OCI-LY1 (cell line): ENCODE data around the gene TTL.
A peak's percentile ranks its signal among the peaks of the same experiment; 100 is the strongest.

Experiments
- H2AFZ ChIP-seq: fragments of 200-600 bp; sonication (generic), shearing (Covaris generic); 2 replicates; pipeline ENCODE4 v1.6.0; 2014; ENCODE audit warnings: antibody characterized with exemption, mild to moderate bottlenecking, low read length
- H3F3A ChIP-seq: fragments of 200-600 bp; sonication (generic), shearing (Covaris generic); 2 replicates; pipeline ENCODE4 v1.6.0; 2014; ENCODE audit warnings: mild to moderate bottlenecking, antibody characterized with exemption, low read length, moderate library complexity; ENCODE audit not compliant: insufficient read depth
- H3K27ac ChIP-seq: fragments of 200-600 bp; sonication (generic); 2 replicates; pipeline ENCODE4 v1.5.1; 2014; ENCODE audit warnings: low read length, mixed run types, mild to moderate bottlenecking, low read depth; ENCODE audit not compliant: poor library complexity, severe bottlenecking
- H3K27me3 ChIP-seq: fragments of 200-600 bp; sonication (generic); 2 replicates; pipeline ENCODE4 v1.6.0; 2014; ENCODE audit warnings: antibody characterized with exemption, mild to moderate bottlenecking, low read length, moderate library complexity; ENCODE audit not compliant: insufficient read depth
- H3K36me3 ChIP-seq: fragments of 200-600 bp; sonication (generic); 2 replicates; pipeline ENCODE4 v1.6.1; 2014; ENCODE audit warnings: mild to moderate bottlenecking, antibody characterized with exemption, low read length, moderate library complexity, mixed read lengths; ENCODE audit not compliant: insufficient read depth
- H3K4me1 ChIP-seq: fragments of 200-600 bp; sonication (generic); 2 replicates; pipeline ENCODE4 v1.5.1; 2014; ENCODE audit warnings: mild to moderate bottlenecking, low read length, moderate library complexity; ENCODE audit not compliant: insufficient read depth, severe bottlenecking
- H3K4me2 ChIP-seq: fragments of 200-600 bp; sonication (generic), shearing (Covaris generic); 2 replicates; pipeline ENCODE4 v1.6.1; 2014; ENCODE audit warnings: low read length
- H3K4me3 ChIP-seq: fragments of 200-600 bp; sonication (generic); 2 replicates; pipeline ENCODE4 v1.5.1; 2014; ENCODE audit warnings: low read length, low read depth, mild to moderate bottlenecking, mixed read lengths; ENCODE audit not compliant: poor library complexity, severe bottlenecking
- H3K79me2 ChIP-seq: fragments of 200-600 bp; shearing (Covaris generic); 2 replicates; pipeline ENCODE4 v1.6.1; 2016; ENCODE audit warnings: mixed run types, low read length, mixed read lengths; ENCODE audit not compliant: insufficient read depth
- H3K9ac ChIP-seq: fragments of 200-600 bp; sonication (generic), shearing (Covaris generic); 2 replicates; pipeline ENCODE4 v1.6.1; 2014; ENCODE audit warnings: mild to moderate bottlenecking, low read length, mixed read lengths
- H3K9me2 ChIP-seq: fragments of 200-600 bp; sonication (generic), shearing (Covaris generic); 2 replicates; pipeline ENCODE4 v1.6.1; 2014; ENCODE audit warnings: low read depth, mild to moderate bottlenecking, low read length, mixed read lengths
- H3K9me3 ChIP-seq: fragments of 200-600 bp; shearing (Covaris generic); 2 replicates; pipeline ENCODE4 v1.6.1; 2014; ENCODE audit warnings: low read length, mixed read lengths
- H4K20me1 ChIP-seq: fragments of 200-600 bp; sonication (generic), shearing (Covaris generic); 2 replicates; pipeline ENCODE4 v1.6.0; 2016; ENCODE audit warnings: mild to moderate bottlenecking, low read length; ENCODE audit not compliant: insufficient read depth
- CTCF ChIP-seq: fragments of 200-600 bp; sonication (generic), shearing (Covaris generic); IDR thresholded peaks from 2 replicates; pipeline ENCODE4 v1.5.1; 2017; ENCODE audit warnings: mild to moderate bottlenecking, antibody characterized with exemption, low read length, moderate library complexity, mixed read lengths
- EZH2 ChIP-seq: fragments of 200-600 bp; sonication (generic), shearing (Covaris generic); IDR thresholded peaks from 2 replicates; pipeline ENCODE4 v1.8.0; 2017; ENCODE audit warnings: borderline replicate concordance, mixed run types, mild to moderate bottlenecking, antibody characterized with exemption, low read length, moderate library complexity, mixed read lengths

The TTL gene

GRCh38 chr2:112476434-112476833, 5.5 kb upstream of the TTL start:
- Histone ChIP-seq H3K36me3 (no peaks in the 10 kb centered on the region), H3K27me3 (no peaks in the 10 kb centered on the region), H3K4me3 (no peak overlapping the region), H3K27ac (no peak overlapping the region), H3F3A (no peaks in the 10 kb centered on the region), H3K9ac (no peak overlapping the region), H3K79me2 (no peaks in the 10 kb centered on the region), H4K20me1 (no peaks in the 10 kb centered on the region), H3K4me1 (peaks cover 6% of the 10 kb centered on the region), H3K4me2 (no peak overlapping the region), H3K9me3 (no peaks in the 10 kb centered on the region), H3K9me2 (no peaks in the 10 kb centered on the region), H2AFZ (no peak overlapping the region)
- TF ChIP-seq EZH2 (no peak), CTCF (no peak)

DNA sequence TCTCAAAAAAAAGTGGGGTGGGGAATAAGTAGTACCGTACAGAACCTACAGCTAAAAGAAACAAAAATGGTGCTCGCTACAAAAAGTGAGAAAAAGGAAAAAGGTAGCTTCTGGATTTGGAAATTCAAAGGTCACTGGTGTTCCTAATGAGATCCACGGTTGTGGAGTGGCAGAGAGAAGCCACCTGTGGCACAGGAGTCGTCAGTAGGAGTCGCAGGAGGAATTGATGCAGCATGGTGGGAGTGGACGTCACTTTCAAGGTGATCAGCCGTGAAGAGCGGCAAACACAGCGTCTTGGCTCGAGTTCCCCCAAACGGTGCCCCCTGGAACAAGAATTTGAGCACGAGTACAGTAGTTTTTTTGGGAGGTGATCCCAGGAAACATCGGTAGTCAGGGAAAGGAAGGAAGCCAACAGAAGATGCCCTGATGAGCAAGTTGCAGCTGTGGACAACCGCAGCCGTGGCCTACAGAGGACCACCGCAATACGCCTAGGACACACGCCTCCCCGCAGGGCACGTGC, 1.4 kb upstream of the TTL start:
- Histone ChIP-seq H3K27me3 (no peaks in the 10 kb centered on the region), H3K36me3 (peaks cover 4% of the 10 kb centered on the region), H3K4me3 (peak overlapping the region; percentile 74), H4K20me1 (no peaks in the 10 kb centered on the region), H3K9me3 (no peaks in the 10 kb centered on the region), H3K9me2 (no peaks in the 10 kb centered on the region), H3F3A (no peaks in the 10 kb centered on the region), H2AFZ (peak overlapping the region; percentile 36; the same call in 1 of the 2 replicates), H3K4me2 (peak overlapping the region; percentile 96), H3K79me2 (peaks cover 16% of the 10 kb centered on the region), H3K27ac (no peak overlapping the region), H3K4me1 (peaks cover 20% of the 10 kb centered on the region), H3K9ac (peak overlapping the region; percentile 82; the same call in 1 of the 2 replicates)
- TF ChIP-seq EZH2 (no peak), CTCF (no peak)

DNA sequence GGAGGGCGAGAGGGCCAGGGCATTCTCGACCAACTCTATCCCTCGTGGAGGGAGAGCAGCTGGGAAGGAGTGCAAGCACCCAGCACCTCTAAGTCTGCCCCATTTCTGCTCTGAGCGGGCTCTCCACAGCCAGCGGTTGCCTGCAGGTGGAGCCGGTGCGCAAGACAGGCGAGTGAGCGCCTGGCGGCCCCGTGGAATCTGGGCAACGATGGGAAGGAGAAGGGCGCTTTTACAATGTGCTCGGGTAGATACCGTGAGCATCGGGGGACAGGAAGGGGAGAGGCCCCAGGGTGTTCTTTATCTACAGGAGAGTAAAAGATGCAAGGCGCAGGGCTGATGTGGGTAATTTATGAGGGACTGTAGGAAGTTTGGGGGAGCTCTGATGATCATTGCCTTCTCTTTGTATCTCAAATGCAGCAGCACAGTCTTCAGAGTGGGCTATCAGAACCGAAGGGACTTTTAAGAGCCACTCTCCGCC, 867 bp upstream of the TTL start:
- no peaks in the 10 kb centered on the region for H3F3A ChIP-seq
- peak overlapping the region; percentile 96 for H3K4me2 ChIP-seq
- H3K9ac ChIP-seq = peak overlapping the region; percentile 82
- H3K36me3 ChIP-seq = peaks cover 9% of the 10 kb centered on the region
- H3K27ac ChIP-seq = peak overlapping the region; percentile 83
- H3K4me1 ChIP-seq = peaks cover 20% of the 10 kb centered on the region
- no peaks in the 10 kb centered on the region for H3K9me2 ChIP-seq
- no peaks in the 10 kb centered on the region for H4K20me1 ChIP-seq
- H3K79me2 ChIP-seq = peaks cover 19% of the 10 kb centered on the region
- no peaks in the 10 kb centered on the region for H3K27me3 ChIP-seq
- no peaks in the 10 kb centered on the region for H3K9me3 ChIP-seq
- TF ChIP-seq EZH2 (no peak), CTCF (peak; percentile 71)
- peak overlapping the region; percentile 71 for H2AFZ ChIP-seq
- peak overlapping the region; percentile 74 for H3K4me3 ChIP-seq
